ENCODE results near the gene STK11. TPM values are rescaled to one million over a fixed set of nuclear protein-coding genes. Genes with fewer than 3 reads are reported as not detected.

Gene STK11
- total RNA-seq, 1 donor from 2014 or later: 27.4 TPM

- DNase-seq (ENCODE audit: low spot score): no peak
- Histone ChIP-seq H3K4me3 (no peak overlapping the region), H3K4me1 (peaks cover 5% of the 10 kb centered on the region), H4K20me1 (ENCODE audit: low read depth) (peaks cover 89% of the 10 kb centered on the region), H3K79me2 (ENCODE audit: low read depth) (peaks cover 55% of the 10 kb centered on the region), H3K4me2 (no peak overlapping the region), H3K9me3 (ENCODE audit: low read depth) (no peaks in the 10 kb centered on the region), H3K27ac (no peak overlapping the region), H3K9ac (no peak overlapping the region), H2AFZ (replicated peaks) (no peak overlapping the region), H3K27me3 (no peaks in the 10 kb centered on the region), H3F3A (ENCODE audit: low read depth) (peaks cover 4% of the 10 kb centered on the region), H3K36me3 (no peaks in the 10 kb centered on the region)
- no peaks in the 10 kb centered on the region for H3K27me3 Mint-ChIP-seq (ENCODE audit: insufficient read depth, low read depth)
- no peak overlapping the region for H3K4me3 Mint-ChIP-seq
- no peak overlapping the region for H3K27ac Mint-ChIP-seq
- H3K36me3 Mint-ChIP-seq: no peaks in the 10 kb centered on the region
- H3K4me1 Mint-ChIP-seq: peaks cover 18% of the 10 kb centered on the region
- H3K9me3 Mint-ChIP-seq: no peaks in the 10 kb centered on the region
- TF ChIP-seq EZH2 (IDR thresholded peaks at IDR 0.05): no peak
These were observed 13.4 kb downstream of the STK11 start for GRCh38 chr19:1218751-1219567.

GRCh38 chr19:1219786-1220476, 14.4 kb downstream of the STK11 start:
- peaks cover 80% of the 10 kb centered on the region for H4K20me1 ChIP-seq (ENCODE audit: low read depth)

GRCh38 chr19:1220477-1220930, 14.9 kb downstream of the STK11 start:
- peaks cover 39% of the 10 kb centered on the region for H3K79me2 ChIP-seq (ENCODE audit: low read depth)
- H3K27ac Mint-ChIP-seq: no peak overlapping the region
- H3K4me3 ChIP-seq: no peak overlapping the region
- H3F3A ChIP-seq (ENCODE audit: low read depth): peaks cover 4% of the 10 kb centered on the region
- H3K4me1 ChIP-seq: no peaks in the 10 kb centered on the region
- no peaks in the 10 kb centered on the region for H3K9me3 Mint-ChIP-seq
- H3K4me2 ChIP-seq: no peak overlapping the region
- no peaks in the 10 kb centered on the region for H3K27me3 ChIP-seq
- peaks cover 74% of the 10 kb centered on the region for H4K20me1 ChIP-seq (ENCODE audit: low read depth)
- no peak overlapping the region for H3K4me3 Mint-ChIP-seq
- H3K27ac ChIP-seq: no peak overlapping the region
- H3K36me3 Mint-ChIP-seq: no peaks in the 10 kb centered on the region
- H3K36me3 ChIP-seq: no peaks in the 10 kb centered on the region
- no peaks in the 10 kb centered on the region for H3K9me3 ChIP-seq (ENCODE audit: low read depth)
- no peak overlapping the region for H2AFZ ChIP-seq (replicated peaks)
- TF ChIP-seq CTCF (IDR thresholded peaks at IDR 0.05) (no peak), EZH2 (IDR thresholded peaks at IDR 0.05) (no peak), EZH2phosphoT487 (IDR thresholded peaks at IDR 0.05) (no peak)
- peaks cover 13% of the 10 kb centered on the region for H3K4me1 Mint-ChIP-seq
- no peak overlapping the region for H3K9ac ChIP-seq
- no peak for DNase-seq (ENCODE audit: low spot score)
- H3K27me3 Mint-ChIP-seq (ENCODE audit: insufficient read depth, low read depth): no peaks in the 10 kb centered on the region

More at GRCh38 chr19:1219786-1220476, 14.4 kb downstream of the STK11 start:
- H3K36me3 Mint-ChIP-seq: no peaks in the 10 kb centered on the region
- Histone ChIP-seq H3K36me3 (no peaks in the 10 kb centered on the region), H3K79me2 (ENCODE audit: low read depth) (peaks cover 45% of the 10 kb centered on the region), H2AFZ (replicated peaks) (no peak overlapping the region), H3K9me3 (ENCODE audit: low read depth) (no peaks in the 10 kb centered on the region), H3F3A (ENCODE audit: low read depth) (peaks cover 4% of the 10 kb centered on the region), H3K4me3 (no peak overlapping the region), H3K4me2 (no peak overlapping the region), H3K4me1 (no peaks in the 10 kb centered on the region), H3K27me3 (no peaks in the 10 kb centered on the region), H3K27ac (no peak overlapping the region), H3K9ac (no peak overlapping the region)
- peaks cover 13% of the 10 kb centered on the region for H3K4me1 Mint-ChIP-seq
- H3K27ac Mint-ChIP-seq: no peak overlapping the region
- H3K27me3 Mint-ChIP-seq (ENCODE audit: insufficient read depth, low read depth): no peaks in the 10 kb centered on the region
- no peak for TF ChIP-seq EZH2 (IDR thresholded peaks at IDR 0.05)
- no peak for TF ChIP-seq EZH2phosphoT487 (IDR thresholded peaks at IDR 0.05)
- TF ChIP-seq CTCF (IDR thresholded peaks at IDR 0.05): no peak
- no peaks in the 10 kb centered on the region for H3K9me3 Mint-ChIP-seq
- no peak overlapping the region for H3K4me3 Mint-ChIP-seq
- DNase-seq (ENCODE audit: low spot score): no peak
